ENCODE measurements around the gene THSD4.

The THSD4 gene

GRCh38 chr15:71431343-71432336, 316.4 kb downstream of the THSD4 start:
- no peak overlapping the region for H3K4me3 ChIP-seq (ENCODE audit: low read depth, low read length)
- DNase-seq (ENCODE audit: low read depth, low spot score) = no peak
- TF ChIP-seq CTCF (IDR thresholded peaks at IDR 0.05; ENCODE audit: low read depth, low read length) = no peak
- in situ Hi-C loops (cut with HindIII; ENCODE audit: low sequenced_read_pairs) = no loop called here

GRCh38 chr15:71433402-71433801, 318.1 kb downstream of the THSD4 start:
- no peak overlapping the region for H3K4me3 ChIP-seq (ENCODE audit: low read depth, low read length)
- in situ Hi-C loops (cut with HindIII; ENCODE audit: low sequenced_read_pairs) = no loop called here
- TF ChIP-seq CTCF (IDR thresholded peaks at IDR 0.05; ENCODE audit: low read depth, low read length) = no peak
- no peak for DNase-seq (ENCODE audit: low read depth, low spot score)

GRCh38 chr15:71434774-71435173, 319.5 kb downstream of the THSD4 start:
- DNase-seq (ENCODE audit: low read depth, low spot score) = no peak
- H3K4me3 ChIP-seq (ENCODE audit: low read depth, low read length) = no peak overlapping the region
- no peak for TF ChIP-seq CTCF (IDR thresholded peaks at IDR 0.05; ENCODE audit: low read depth, low read length)
- in situ Hi-C loops (cut with HindIII; ENCODE audit: low sequenced_read_pairs) = no loop called here

GRCh38 chr15:71435552-71435951, 320.3 kb downstream of the THSD4 start:
- in situ Hi-C loops (cut with HindIII; ENCODE audit: low sequenced_read_pairs) = no loop called here
- H3K4me3 ChIP-seq (ENCODE audit: low read depth, low read length) = no peak overlapping the region
- no peak for TF ChIP-seq CTCF (IDR thresholded peaks at IDR 0.05; ENCODE audit: low read depth, low read length)
- DNase-seq (ENCODE audit: low read depth, low spot score) = no peak

- no peak for TF ChIP-seq CTCF (IDR thresholded peaks at IDR 0.05; ENCODE audit: low read depth, low read length)
- H3K4me3 ChIP-seq (ENCODE audit: low read depth, low read length) = no peak overlapping the region
- DNase-seq (ENCODE audit: low read depth, low spot score) = no peak
- in situ Hi-C loops (cut with HindIII; ENCODE audit: low sequenced_read_pairs) = no loop called here
Observed at GRCh38 chr15:71436854-71437253, 321.6 kb downstream of the THSD4 start.

GRCh38 chr15:71437404-71437803, 322.1 kb downstream of the THSD4 start:
- in situ Hi-C loops (cut with HindIII; ENCODE audit: low sequenced_read_pairs) = no loop called here
- no peak overlapping the region for H3K4me3 ChIP-seq (ENCODE audit: low read depth, low read length)
- no peak for DNase-seq (ENCODE audit: low read depth, low spot score)
- TF ChIP-seq CTCF (IDR thresholded peaks at IDR 0.05; ENCODE audit: low read depth, low read length) = no peak
